ENCODE measurements around the gene LTBP3.

GRCh38 chr11:65530157-65530496 is 28.0 kb downstream of the LTBP3 start:
- TF ChIP-seq TAF1 (IDR thresholded peaks at IDR 0.05; ENCODE audit: borderline replicate concordance, low read depth, low read length) (no peak), POLR2A (IDR thresholded peaks at IDR 0.05; ENCODE audit: low read depth, low read length) (no peak)

Measured in GM12892 (cell line).